Measurements from ENCODE around the gene NANOS3. TPM values are rescaled to one million over a fixed set of nuclear protein-coding genes. Genes with fewer than 3 reads are reported as not detected.
A peak's percentile ranks its signal among the peaks of the same experiment; 100 is the strongest.

Gene NANOS3
- total and polyA plus RNA-seq, 9 of the 15 experiments (the other 6 are each of a cell fraction or from before 2014, with no cell fraction given): not detected

- no peak for TF ChIP-seq RBM25 (IDR thresholded peaks at IDR 0.05; ENCODE audit: low read depth, low read length, severe bottlenecking)
- TF ChIP-seq SPI1 (IDR thresholded peaks at IDR 0.05; ENCODE audit: borderline replicate concordance, low read depth, low read length): peak; percentile 66; the same call in 1 of the 2 replicates
- peak; percentile 21; the same call in 1 of the 2 replicates for TF ChIP-seq SP1 (CRISPR knock-in tag; IDR thresholded peaks at IDR 0.05)
- TF ChIP-seq, protein P1, sequence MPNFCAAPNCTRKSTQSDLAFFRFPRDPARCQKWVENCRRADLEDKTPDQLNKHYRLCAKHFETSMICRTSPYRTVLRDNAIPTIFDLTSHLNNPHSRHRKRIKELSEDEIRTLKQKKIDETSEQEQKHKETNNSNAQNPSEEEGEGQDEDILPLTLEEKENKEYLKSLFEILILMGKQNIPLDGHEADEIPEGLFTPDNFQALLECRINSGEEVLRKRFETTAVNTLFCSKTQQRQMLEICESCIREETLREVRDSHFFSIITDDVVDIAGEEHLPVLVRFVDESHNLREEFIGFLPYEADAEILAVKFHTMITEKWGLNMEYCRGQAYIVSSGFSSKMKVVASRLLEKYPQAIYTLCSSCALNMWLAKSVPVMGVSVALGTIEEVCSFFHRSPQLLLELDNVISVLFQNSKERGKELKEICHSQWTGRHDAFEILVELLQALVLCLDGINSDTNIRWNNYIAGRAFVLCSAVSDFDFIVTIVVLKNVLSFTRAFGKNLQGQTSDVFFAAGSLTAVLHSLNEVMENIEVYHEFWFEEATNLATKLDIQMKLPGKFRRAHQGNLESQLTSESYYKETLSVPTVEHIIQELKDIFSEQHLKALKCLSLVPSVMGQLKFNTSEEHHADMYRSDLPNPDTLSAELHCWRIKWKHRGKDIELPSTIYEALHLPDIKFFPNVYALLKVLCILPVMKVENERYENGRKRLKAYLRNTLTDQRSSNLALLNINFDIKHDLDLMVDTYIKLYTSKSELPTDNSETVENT (CRISPR knock-in tag; IDR thresholded peaks at IDR 0.05): no peak
- 0 out of 2 replicates have a peak, but pooled peaks have one; percentile 1 for TF ChIP-seq REST (IDR thresholded peaks at IDR 0.05; ENCODE audit: borderline replicate concordance)
- TF ChIP-seq REST (CRISPR knock-in tag; IDR thresholded peaks at IDR 0.05; ENCODE audit: low read depth): peak; percentile 45
- TF ChIP-seq, protein P2, sequence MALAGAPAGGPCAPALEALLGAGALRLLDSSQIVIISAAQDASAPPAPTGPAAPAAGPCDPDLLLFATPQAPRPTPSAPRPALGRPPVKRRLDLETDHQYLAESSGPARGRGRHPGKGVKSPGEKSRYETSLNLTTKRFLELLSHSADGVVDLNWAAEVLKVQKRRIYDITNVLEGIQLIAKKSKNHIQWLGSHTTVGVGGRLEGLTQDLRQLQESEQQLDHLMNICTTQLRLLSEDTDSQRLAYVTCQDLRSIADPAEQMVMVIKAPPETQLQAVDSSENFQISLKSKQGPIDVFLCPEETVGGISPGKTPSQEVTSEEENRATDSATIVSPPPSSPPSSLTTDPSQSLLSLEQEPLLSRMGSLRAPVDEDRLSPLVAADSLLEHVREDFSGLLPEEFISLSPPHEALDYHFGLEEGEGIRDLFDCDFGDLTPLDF (CRISPR knock-in tag; IDR thresholded peaks at IDR 0.05): no peak; the same call in 1 of the 2 replicates
- TF ChIP-seq PYGO2 (tag; IDR thresholded peaks at IDR 0.05): no peak
- no peak for TF ChIP-seq PHB (CRISPR knock-in tag; IDR thresholded peaks at IDR 0.05)
- TF ChIP-seq DNMT1 (IDR thresholded peaks at IDR 0.05): 0 out of 2 replicates have a peak, but pooled peaks have one; percentile 47
- peak; percentile 95 for TF ChIP-seq NFRKB (IDR thresholded peaks at IDR 0.05; ENCODE audit: low read depth)
- no peak for TF ChIP-seq PURB (CRISPR knock-in tag; IDR thresholded peaks at IDR 0.05; ENCODE audit: low read depth)
- no peak for TF ChIP-seq TCF3 (CRISPR knock-in tag; IDR thresholded peaks at IDR 0.05)
- no peak for TF ChIP-seq NBN (IDR thresholded peaks at IDR 0.05; ENCODE audit: low read depth)
- peak; percentile 95 for TF ChIP-seq RBFOX2 (IDR thresholded peaks at IDR 0.05; ENCODE audit: low read depth, low read length)
- TF ChIP-seq L3MBTL2 (IDR thresholded peaks at IDR 0.05): peak; percentile 77
- TF ChIP-seq DIDO1 (tag; IDR thresholded peaks at IDR 0.05; ENCODE audit: low read depth): no peak
These were observed 37.6 kb upstream of the NANOS3 start (continued) for GRCh38 chr19:13839130-13839937.
